T-helper 9 cell (primary cell): ENCODE data around the gene PLXNB2.

Experiments
- DNase-seq: peaks from one replicate; pipeline ENCODE4 v3.0.0-alpha.2; 2020

Gene PLXNB2

GRCh38 chr22:50249341-50250248, 57.9 kb downstream of the PLXNB2 start:
- DNase-seq = no peak

GRCh38 chr22:50248196-50249081, 59.0 kb downstream of the PLXNB2 start:
- no peak for DNase-seq

DNA sequence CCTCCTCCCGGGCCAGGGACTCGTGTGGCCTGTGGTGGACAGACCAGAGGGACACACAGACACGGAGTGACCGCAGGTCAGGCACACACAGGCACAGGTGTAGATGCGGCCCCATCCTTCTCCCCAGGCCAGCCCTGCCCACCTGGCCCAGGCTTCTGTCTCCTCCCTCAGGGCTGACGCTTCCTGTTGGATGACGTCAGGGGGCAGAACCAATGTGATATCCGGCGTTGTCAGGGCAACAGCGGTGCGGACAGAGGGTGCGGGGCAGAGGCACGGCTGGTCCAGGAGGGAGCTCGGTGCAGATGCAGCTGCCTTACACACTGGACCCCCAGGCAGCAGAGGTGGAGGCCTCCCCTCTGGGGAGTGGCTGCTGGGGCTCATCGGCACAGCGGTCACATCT, 59.7 kb downstream of the PLXNB2 start:
- DNase-seq = peak; percentile 57

DNA sequence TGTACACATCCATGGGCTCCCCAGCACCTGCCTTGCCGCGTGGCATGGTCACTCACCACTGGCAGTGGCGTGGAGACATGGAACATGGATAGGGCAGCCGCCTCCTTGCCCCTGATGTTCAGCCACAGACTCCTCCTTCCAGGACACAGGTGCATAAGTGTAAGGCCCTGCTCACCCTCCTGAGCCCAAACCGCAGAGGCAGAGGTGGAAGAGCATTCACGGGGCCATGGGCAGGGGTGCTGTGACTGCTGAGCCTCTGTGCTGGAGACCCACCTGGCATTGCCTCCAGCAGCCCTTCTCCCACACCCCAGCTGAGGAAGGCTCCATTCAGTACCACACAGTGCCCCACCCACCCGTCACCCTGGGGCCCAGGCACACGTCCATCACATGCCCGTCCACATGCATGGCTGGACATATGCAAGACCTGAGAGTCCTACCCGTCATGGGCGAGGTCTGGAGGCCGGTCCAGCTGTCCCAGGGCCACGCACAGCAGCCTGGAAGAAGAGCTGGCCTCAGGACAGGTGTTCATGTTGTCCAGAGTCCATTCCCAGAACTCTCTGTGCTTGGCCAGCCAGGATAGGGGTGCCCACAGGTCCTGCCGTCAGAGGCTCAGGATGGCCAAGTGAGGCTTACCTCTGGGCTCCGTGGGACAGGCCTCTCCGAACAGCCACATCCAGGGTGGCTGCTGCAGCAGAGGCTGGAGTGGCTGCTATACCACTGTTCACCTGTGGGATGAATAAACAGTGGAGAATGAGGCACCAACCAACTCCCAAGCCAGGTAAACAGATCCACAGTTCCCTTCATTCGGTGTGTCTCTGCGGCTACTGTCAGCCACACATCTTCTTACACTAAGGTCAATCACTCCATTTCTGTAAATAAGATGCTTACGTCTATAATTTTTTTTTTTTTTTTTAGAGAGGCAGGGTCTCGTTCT, 60.9 kb downstream of the PLXNB2 start:
- no peak for DNase-seq

DNA sequence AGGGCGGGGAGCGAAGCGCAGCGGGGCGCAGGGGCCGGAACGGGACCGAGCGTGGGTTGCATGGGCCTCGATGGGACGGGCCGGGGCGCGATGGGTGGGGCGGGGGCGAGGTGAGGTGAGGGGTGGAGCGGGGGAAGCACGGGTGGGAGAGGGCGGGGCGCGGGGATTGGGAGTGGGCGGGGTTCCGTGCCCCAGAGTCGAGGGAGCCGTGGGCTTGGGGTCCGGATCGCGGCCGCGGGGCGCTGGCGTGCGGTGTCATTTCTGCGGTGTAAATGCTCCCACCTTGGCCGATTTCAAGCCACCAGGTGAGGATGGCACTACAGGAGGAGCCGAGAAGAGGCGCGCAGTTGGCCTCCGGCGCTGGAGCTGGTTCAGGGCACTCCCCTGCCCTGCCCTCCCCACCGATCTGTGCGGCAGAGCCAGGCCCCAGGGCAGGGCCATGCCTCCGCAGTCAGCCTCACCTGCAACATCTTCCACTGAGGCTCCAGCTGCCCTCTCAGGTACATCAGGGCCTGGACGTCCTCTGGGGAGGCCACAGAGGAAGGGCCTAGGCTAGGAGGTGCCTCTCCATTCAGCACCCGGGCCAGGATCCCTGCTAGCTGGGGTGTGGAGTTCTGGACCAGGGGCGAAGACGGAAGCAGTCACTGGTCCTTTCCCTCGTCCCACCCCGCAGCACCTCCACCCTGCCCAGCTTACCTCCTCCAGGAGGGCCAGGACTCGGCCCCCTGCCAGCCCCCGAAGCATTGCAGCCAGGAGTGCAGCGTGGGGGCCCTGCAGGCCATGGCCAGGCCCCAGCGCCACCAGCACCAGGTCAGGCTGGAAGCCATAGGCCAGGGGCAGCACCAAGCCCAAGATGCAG, 62.0 kb downstream of the PLXNB2 start:
- DNase-seq = no peak

- peak; percentile 91 for DNase-seq
Measured at GRCh38 chr22:50244420-50245213, 62.8 kb downstream of the PLXNB2 start, which contains the start of gene TUBGCP6. Gene TUBGCP6 (minus strand): TSS chr22:50245023. CDS start chr22:50244459, 564 bp downstream.

GRCh38 chr22:50243685-50244419, 63.6 kb downstream of the PLXNB2 start:
- DNase-seq = no peak

DNA sequence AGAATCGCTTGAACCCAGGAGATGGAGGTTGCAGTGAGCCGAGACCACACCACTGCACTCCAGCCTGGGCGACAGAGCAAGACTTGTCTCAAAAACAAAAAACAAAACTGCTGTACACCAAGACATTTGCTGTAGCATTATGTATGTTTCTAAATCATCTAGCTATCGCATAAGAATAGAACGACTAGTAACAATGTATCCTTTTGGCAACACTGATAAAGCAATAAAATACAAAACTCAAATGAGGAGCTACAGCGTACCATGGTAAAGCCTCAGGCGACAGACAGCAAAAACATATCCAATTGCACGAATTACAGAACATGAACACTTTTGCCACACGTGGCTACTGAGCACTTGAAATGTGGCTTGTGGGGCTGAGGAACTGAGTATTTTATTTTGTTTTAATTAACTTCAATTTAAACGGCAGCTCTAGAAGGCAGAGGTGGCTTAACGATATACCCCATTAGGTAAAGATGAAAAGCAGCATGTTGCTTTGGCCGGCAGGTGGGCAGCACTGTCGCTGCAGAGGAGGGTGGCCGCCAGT, 65.0 kb downstream of the PLXNB2 start:
- DNase-seq = no peak

- no peak for DNase-seq
Measured at GRCh38 chr22:50238755-50239154, 68.7 kb downstream of the PLXNB2 start.

- no peak for DNase-seq
Measured at GRCh38 chr22:50236731-50237409, 70.6 kb downstream of the PLXNB2 start.

DNA sequence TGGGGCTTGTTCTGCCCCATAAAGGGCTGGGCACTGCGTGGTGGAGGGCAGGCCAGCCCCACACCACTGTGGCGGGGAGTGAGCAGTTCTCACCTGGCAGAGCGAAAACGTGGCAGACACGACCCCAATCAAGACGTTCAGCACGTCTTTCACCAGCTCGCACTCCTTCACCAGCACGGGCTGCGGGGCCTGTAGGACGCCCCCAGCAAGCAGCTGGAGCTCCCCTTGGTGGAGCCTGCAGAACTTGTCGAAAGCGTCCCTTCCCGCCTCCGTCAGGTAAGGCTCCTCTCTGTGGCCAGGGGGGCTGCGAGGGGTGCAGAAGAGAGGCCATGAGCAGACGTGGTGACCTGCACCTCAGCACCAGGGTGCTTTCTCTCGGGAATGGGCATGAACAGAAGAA, 74.2 kb downstream of the PLXNB2 start:
- no peak for DNase-seq

GRCh38 chr22:50232481-50233151, 74.8 kb downstream of the PLXNB2 start:
- no peak for DNase-seq

GRCh38 chr22:50229370-50229769, 78.1 kb downstream of the PLXNB2 start:
- no peak for DNase-seq

DNA sequence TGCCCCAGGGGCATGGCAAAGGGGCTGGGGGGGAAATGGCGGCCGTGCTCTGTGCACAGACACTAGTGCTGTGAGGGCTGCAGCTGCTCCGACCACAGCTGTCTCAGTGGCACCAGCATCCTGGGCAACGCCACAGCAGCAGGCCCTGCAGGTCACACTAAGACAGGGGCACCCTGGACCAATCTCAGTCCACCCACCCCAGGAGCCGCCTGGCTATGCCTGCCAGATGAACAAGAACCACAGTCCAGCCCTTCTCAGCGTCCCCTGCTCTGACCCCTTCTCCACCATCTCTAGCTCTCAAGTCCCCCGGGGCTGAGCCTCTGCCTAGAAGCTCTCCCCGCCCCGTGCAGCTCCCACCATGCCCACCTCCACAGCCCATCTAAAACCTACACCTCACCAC, 79.1 kb downstream of the PLXNB2 start:
- no peak for DNase-seq

GRCh38 chr22:50227579-50228215, 79.7 kb downstream of the PLXNB2 start:
- no peak for DNase-seq

DNA sequence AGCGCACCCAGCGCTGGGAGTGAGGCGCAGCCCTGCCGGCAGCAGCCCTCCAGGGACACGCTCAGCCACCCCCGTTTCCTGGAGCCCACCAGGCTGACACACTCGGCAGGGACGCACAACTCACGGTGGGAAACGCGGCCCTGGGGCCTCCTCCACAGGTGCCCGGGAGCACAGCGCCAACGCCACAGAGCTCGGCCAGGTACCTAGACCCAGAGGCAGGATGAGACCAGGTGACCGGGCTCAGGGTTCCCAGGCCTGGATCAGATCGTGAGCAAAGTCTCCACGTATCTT, 80.6 kb downstream of the PLXNB2 start:
- DNase-seq = no peak

DNA sequence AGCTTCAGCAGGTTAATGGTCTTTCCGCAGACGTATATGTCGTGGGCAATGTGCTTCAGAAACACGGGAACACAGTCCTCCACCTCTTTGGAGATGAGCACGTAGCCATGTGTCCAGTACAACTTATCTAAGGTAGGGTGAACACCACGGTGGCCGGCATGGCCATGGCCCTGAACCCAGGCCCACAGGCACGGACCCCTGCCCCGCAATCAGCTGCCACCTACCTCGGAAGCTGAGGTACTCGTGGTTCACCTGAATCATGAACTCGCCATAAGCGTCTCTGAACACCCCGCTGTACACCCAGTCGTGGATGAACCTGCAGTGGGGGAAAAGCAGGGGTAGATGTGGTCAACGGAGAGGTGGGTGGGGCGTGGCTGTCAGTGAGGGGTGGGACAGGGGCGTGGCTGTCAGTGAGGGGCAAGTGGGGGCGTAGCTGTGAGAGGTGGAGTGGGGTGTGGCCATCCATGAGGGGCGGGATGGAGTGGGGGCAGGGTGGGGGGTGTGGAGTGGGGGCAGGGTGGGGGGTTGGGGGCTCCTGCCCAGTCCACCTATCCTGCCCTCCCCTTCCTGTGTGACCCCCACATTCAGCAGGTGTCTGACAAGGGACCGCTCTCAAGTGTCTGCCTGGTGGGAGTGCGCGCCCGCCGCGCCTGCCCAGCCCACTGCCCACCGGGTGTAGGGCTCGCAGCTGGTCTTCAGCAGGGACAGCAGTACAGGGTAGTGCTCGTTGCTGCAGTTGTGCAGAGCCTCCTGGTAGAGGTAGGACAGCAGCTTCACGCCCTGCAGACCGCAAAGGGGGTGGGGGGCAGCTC, 81.2 kb downstream of the PLXNB2 start:
- DNase-seq = no peak
